ENCODE measurements around the gene SCUBE1.

SCUBE1 gene

DNA sequence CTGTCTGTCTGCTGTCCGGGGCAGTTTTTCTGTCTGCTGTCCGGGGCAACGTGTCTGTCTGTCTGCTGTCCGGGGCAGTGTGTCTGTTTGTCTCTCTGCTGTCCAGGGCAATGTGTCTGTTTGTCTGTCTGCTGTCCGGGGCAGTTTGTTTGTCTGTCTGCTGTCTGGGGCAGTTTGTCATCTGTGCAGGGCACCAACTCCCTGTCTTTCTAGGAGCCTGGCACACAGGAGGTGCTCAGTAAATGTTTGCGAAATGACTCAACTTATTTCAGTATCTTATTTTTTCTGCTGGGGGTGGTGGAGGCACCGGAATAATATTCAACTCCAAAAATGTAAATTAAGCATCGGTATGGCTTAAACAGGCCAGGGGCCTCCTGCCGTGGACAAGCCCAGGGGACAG lies 144.2 kb downstream of the SCUBE1 start:
- DNase-seq (ENCODE audit: low read depth): no peak

DNA sequence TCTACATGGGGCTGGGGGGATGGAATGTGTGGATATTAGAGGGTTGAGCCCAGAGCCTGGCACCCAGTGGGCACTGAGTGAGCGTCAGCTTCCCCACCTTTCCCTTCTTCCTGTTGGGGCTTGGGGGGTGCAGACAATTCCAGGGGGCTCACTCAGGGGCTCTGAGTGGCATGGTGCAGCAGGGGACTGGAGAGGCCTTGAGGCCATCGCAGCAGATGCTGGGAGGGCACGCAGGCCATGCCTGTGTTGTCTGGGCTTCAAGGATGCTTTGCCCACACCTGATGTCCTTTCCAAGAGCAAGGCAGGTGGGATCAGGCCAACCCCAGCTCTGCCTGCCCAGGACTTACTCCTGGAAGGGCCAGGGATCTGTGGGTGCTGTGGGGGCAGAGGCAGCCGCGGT lies 145.0 kb downstream of the SCUBE1 start:
- no peak for DNase-seq (ENCODE audit: low read depth)

DNA sequence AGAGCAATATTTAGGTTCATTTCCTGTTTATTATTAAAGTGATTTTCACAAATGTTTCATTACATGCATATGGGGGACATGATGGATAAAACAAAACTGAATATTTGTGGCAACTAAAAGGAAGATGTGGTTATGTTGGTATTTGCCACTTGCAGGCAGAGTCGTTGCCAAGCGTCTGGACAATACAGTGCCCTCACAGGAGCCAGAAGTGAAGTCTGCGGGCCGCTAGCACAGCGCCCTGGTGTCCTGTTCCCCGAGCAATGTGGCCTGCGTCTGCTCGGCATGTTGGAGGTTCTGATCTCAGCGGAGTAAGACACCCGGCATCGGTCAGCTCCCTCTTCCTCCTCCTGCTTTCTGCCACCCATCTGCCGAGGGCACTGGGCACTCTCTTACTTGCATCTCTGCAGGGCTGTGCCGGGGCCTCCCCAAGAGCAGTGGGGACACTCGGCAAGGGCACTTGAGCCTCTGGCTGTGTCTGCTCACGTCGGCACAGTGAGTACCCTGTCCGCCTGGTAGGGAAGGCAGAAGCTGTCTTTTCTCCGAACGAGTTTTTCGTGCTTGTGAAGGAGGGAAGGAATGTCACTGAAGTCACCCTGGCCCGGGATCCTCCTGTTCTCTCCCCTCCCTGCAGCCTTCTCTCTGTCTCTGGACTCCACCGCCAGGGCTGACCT lies 145.8 kb downstream of the SCUBE1 start:
- DNase-seq (ENCODE audit: low read depth): no peak

DNA sequence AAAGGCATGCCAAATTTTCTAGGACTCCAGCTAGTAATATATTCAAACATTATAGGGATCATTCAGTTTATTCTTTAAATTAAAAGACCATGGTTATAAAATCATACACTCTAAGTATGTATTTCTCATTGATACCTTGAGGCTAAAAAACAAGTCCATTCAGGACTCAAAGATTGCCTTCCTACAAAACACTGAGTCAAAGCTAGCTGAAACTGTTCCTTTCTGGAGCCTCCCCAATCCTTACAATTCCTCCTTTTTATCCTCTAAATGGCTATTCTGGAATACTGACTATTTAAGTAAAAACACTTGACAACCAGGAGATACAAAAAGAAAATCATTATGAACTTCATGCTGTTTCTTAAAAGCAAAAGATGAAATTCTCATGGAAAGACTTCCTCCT lies 151.3 kb downstream of the SCUBE1 start:
- DNase-seq (ENCODE audit: low read depth): no peak

GRCh38 chr22:43188829-43189545 lies 154.2 kb downstream of the SCUBE1 start:
- DNase-seq (ENCODE audit: low read depth): no peak

- peak; percentile 94 for DNase-seq (ENCODE audit: low read depth)
These were observed 155.7 kb downstream of the SCUBE1 start for GRCh38 chr22:43187171-43188099.

GRCh38 chr22:43186272-43187170 lies 156.7 kb downstream of the SCUBE1 start, which contains the start of gene TTLL12:
TTLL12 (minus strand) TSS chr22:43187134; CDS start chr22:43187069, 65 bp downstream.
- DNase-seq (ENCODE audit: low read depth): peak; percentile 43

- DNase-seq (ENCODE audit: low read depth): no peak
These were observed 157.3 kb downstream of the SCUBE1 start for GRCh38 chr22:43185860-43186261.

DNA sequence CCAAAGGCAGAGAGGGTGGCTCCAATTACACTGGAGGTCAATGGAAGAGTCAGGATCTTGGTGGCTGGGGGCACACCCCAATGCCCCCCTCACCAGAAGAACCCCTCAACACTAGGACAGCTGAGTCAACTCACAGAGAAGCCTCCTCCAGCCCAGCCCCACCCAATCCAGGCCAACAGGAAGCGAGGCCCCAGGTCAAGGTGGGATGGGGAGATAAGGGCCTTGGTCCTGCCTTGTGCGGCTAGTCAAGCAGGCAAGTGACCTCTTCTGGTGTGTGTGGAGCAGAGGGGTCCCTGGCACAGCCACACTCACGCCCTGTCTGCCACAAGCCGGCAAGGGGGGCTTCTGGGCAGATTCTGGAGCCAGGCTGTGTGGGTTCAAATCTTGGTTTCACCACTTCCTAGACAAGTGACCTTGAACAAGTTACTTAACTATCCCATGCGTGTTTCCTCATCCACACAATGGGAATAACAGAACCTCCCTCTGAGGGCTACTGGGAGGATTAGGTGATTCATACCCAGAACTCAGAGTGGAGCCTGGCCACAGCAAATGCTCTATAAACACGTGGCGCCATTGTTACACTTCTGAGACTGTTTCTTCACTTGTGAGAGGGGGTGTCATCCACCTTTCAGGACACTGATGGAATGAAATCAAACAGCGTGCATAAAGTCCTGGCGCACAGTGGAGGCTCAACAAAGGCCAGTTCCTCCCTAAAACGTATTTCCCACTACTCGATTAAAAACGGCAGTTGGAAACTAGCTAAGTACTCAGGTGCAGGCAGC lies 159.5 kb downstream of the SCUBE1 start:
- no peak for DNase-seq (ENCODE audit: low read depth)

GRCh38 chr22:43182726-43183125 lies 160.4 kb downstream of the SCUBE1 start:
- no peak for DNase-seq (ENCODE audit: low read depth)

- no peak for DNase-seq (ENCODE audit: low read depth)
These were observed 161.1 kb downstream of the SCUBE1 start for GRCh38 chr22:43182118-43182517.

DNA sequence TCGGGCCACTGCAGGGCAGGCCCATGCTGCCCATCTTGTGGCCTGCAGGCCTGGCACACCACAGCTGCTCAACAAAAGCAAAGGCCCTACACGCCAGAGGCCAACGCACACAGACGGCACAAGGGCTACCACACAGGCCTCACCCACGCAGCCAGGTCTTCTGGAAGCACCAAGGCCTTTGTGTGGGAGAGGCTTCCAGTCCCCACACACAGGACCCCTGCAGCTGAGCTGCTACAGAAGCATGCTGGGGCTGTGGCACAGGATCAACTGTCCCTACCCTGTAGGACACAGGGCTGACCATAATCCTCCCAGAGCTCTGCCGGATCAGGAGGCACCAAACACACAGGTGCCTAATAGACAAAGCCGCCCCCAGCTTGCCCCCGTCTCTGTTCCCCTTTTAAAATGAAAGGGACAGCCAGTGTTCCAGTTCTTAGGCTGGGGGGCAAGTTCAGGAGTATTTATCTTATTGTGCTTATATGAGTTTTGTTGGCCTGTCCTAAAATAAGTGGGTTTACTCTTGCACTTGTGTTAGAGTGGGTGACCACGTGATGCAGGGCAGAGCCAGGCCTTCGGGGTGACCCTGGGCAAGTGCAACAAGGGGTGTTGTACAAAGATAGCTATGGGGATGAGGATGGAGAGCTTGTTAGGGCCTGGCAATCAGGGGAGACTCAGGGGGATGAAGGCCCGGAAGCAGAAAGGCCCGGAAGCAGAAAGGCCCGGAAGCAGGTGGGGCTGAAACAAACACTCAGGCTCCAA lies 161.7 kb downstream of the SCUBE1 start:
- no peak for DNase-seq (ENCODE audit: low read depth)

DNA sequence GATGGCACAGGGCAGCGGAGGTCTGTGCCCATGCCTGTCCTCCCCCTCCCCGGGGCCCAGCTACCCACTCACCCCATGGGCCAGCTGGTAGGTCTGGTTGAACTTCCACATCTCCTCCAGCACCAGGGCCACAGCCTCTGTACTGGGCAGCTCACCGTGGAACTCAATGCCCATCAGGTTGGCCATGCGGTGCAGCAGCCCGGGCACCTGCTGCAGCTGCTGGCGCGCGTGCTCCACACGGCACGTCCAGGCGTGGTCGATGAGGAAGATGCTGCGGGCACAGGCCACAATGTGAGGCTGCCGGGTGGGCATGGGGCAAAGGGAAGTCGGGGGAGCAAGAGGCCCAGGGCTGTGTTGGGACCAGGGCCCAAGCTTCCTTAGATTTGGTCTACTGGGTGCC lies 162.5 kb downstream of the SCUBE1 start:
- DNase-seq (ENCODE audit: low read depth): no peak

GRCh38 chr22:43179911-43180195 lies 163.3 kb downstream of the SCUBE1 start:
- DNase-seq (ENCODE audit: low read depth): no peak

- no peak for DNase-seq (ENCODE audit: low read depth)
These were observed 163.8 kb downstream of the SCUBE1 start for GRCh38 chr22:43179146-43179910.

DNA sequence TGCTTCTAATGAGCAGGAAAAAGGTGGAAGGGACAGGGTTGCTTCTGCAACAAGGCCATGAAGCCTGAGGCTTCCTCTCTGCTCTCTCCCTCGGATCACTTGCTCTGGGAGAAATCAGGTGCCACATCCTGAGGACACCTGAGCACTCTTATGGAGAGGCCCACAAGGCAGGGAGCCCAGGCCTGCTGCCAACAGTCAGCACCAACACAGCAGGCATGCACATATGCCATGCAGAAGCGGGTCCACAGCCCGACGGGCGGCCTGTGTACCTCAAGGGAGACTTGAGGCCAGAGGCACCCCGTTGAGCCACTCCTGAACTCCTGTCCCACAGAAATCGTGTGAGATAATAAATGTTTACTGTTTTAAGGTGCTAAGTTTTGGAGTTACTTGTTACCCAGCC lies 165.7 kb downstream of the SCUBE1 start:
- no peak for DNase-seq (ENCODE audit: low read depth)

GRCh38 chr22:43176090-43176489 lies 167.1 kb downstream of the SCUBE1 start:
- DNase-seq (ENCODE audit: low read depth): no peak

GRCh38 chr22:43174941-43175531 lies 168.1 kb downstream of the SCUBE1 start:
- no peak for DNase-seq (ENCODE audit: low read depth)

Measured in stimulated activated CD8-positive, alpha-beta memory T cell treated with anti-CD3 and anti-CD28 coated beads, Interleukin-12 subunit alpha, Interleukin-12 subunit beta, amount 100 ng/mL, for 4 hours (primary cell).